Measurements from ENCODE around the gene RPL36. TPM values are rescaled to one million over a fixed set of nuclear protein-coding genes. Genes with fewer than 3 reads are reported as not detected.
"Not testable (repeated sequence)": the region's sequence is repeated elsewhere in the genome, so short reads cannot be mapped to it uniquely, and the experiment has no call there.

RPL36 gene
- total RNA-seq, 2 donors from 2014 or later = 280 to 342 TPM

DNA sequence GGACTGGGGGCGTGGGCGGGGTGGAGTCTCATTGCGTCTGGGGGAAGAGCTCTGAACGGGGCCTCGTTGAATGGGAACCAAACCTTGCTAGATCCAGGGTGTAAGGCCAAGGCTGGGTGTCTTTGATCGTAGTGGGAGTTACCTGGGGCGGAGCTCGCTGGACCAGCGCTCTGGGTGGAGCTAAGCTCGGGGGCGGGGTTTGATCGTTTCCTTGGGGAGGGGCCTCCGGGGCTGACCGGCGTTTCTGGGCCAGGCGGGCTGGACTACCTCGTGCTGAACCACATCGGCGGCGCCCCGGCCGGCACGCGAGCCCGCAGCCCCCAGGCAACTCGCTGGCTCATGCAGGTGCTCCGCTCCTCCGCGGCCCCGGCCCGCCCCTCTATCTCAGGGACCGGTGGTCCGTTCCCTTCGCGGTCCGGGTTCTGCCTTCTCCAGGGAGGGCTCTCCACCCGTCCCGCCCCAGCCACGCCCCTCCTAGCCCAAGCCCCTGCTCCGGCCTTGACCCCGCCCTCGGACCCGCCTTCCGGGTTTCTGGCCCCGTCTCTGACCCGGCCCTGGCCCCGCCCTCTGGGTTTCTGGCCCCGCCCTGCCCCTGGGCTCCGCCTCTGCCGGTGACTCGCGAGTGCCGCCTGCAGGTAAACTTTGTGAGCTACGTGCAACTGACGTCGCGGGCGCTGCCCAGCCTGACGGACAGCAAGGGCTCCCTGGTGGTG is 3.3 kb upstream of the RPL36 start:
- Histone ChIP-seq H3K36me3 (replicated peaks in 1 of 2; ENCODE audit: insufficient read depth in 1 of 2, low read depth in 2 of 2) (no peaks in the 10 kb centered on the region), H3K27me3 (no peaks in the 10 kb centered on the region), H3K9me3 (no peaks in the 10 kb centered on the region), H3K4me1 (peaks cover 28% of the 10 kb centered on the region), H3K4me3 (peak overlapping the region; percentile 9 to 40), H3K27ac (peak overlapping the region; percentile 60 to 91 (median 76))
- DNase-seq = peak; percentile 95 to 97 (median 96)
- ATAC-seq = peak; percentile 74
- intact Hi-C loops (cut with DNase I) = no loop called here
- 0 to 2% methylated on average over 37 to 49 of the region's 59 CpGs for WGBS, 2 donors
- TF ChIP-seq, protein P1, sequence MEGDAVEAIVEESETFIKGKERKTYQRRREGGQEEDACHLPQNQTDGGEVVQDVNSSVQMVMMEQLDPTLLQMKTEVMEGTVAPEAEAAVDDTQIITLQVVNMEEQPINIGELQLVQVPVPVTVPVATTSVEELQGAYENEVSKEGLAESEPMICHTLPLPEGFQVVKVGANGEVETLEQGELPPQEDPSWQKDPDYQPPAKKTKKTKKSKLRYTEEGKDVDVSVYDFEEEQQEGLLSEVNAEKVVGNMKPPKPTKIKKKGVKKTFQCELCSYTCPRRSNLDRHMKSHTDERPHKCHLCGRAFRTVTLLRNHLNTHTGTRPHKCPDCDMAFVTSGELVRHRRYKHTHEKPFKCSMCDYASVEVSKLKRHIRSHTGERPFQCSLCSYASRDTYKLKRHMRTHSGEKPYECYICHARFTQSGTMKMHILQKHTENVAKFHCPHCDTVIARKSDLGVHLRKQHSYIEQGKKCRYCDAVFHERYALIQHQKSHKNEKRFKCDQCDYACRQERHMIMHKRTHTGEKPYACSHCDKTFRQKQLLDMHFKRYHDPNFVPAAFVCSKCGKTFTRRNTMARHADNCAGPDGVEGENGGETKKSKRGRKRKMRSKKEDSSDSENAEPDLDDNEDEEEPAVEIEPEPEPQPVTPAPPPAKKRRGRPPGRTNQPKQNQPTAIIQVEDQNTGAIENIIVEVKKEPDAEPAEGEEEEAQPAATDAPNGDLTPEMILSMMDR (IDR thresholded peaks at IDR 0.05) = peak; percentile 82 to 89 (median 87)
- TF ChIP-seq POLR2A (IDR thresholded peaks at IDR 0.05) = peak in 2 of 3 donors; percentile 39 to 40

GRCh38 chr19:5687360-5688198 is 2.5 kb upstream of the RPL36 start:
- Histone ChIP-seq H3K36me3 (replicated peaks in 1 of 2; ENCODE audit: insufficient read depth in 1 of 2, low read depth in 2 of 2) (peaks cover 0 to 1% of the 10 kb centered on the region in 2 donors), H3K9me3 (no peaks in the 10 kb centered on the region), H3K27ac (peak overlapping the region; percentile 60 to 91 (median 76)), H3K4me1 (peaks cover 34% of the 10 kb centered on the region), H3K27me3 (no peaks in the 10 kb centered on the region), H3K4me3 (no peak overlapping the region)
- intact Hi-C loops (cut with DNase I) = no loop called here
- WGBS, 2 donors = 54 to 57% methylated on average over 24 to 64 of the region's 76 CpGs
- no peak for TF ChIP-seq POLR2A (IDR thresholded peaks at IDR 0.05)
- TF ChIP-seq, protein P1 (IDR thresholded peaks at IDR 0.05) = peak in 1 of 7 experiments; percentile 4
- no peak for DNase-seq
- no peak for ATAC-seq

GRCh38 chr19:5688262-5688881 is 1.7 kb upstream of the RPL36 start:
- ATAC-seq; H3K4me3 ChIP-seq; DNase-seq; H3K27me3 ChIP-seq; intact Hi-C loops (cut with DNase I); H3K36me3 ChIP-seq (replicated peaks in 1 of 2; ENCODE audit: insufficient read depth in 1 of 2, low read depth in 2 of 2); H3K9me3 ChIP-seq; H3K27ac ChIP-seq: not testable (repeated sequence)
- H3K4me1 ChIP-seq = peaks cover 40% of the 10 kb centered on the region
- WGBS, 2 donors = 92 to 95% methylated on average over 12 to 13 of the region's 13 CpGs

GRCh38 chr19:5690955-5691821 is 1.1 kb downstream of the RPL36 start:
- Histone ChIP-seq H3K9me3 (no peaks in the 10 kb centered on the region), H3K27ac (peak overlapping the region; percentile 88 to 94 (median 92)), H3K4me3 (peak overlapping the region; percentile 59 to 100), H3K4me1 (peaks cover 39% of the 10 kb centered on the region), H3K27me3 (no peaks in the 10 kb centered on the region), H3K36me3 (replicated peaks in 1 of 2; ENCODE audit: insufficient read depth in 1 of 2, low read depth in 2 of 2) (peaks cover 0 to 12% of the 10 kb centered on the region in 2 donors)
- ATAC-seq (no peak), DNase-seq (peak; percentile 63 to 74 (median 70))
- intact Hi-C loops (cut with DNase I) = no loop called here
- TF ChIP-seq POLR2A (IDR thresholded peaks at IDR 0.05) = no peak
- TF ChIP-seq, protein P1 (IDR thresholded peaks at IDR 0.05) = no peak
- WGBS, 2 donors = 2 to 3% methylated on average over 15 to 54 of the region's 54 CpGs

All from body of pancreas (tissue), 4 donors.